OCI-LY7 (cell line): ENCODE data around the gene MAG.

Experiments
- EZH2phosphoT487 ChIP-seq: fragments of 200-600 bp; sonication (generic); IDR thresholded peaks from 2 replicates; pipeline ENCODE4 v1.6.1; 2018; ENCODE audit warnings: low read depth, borderline replicate concordance, mild to moderate bottlenecking, mixed run types, antibody characterized with exemption, low read length, moderate library complexity, mixed read lengths
- TF ChIP-seq, protein P1 (sequence below): fragments of 200-600 bp; sonication (generic); conservative IDR thresholded peaks from 2 replicates; pipeline ENCODE4 v1.5.1; 2014; ENCODE audit warnings: mild to moderate bottlenecking, antibody characterized with exemption, low read length, moderate library complexity, mixed read lengths

GRCh38 chr19:35303357-35303915 is 11.5 kb downstream of the MAG start:
- TF ChIP-seq, protein P1, sequence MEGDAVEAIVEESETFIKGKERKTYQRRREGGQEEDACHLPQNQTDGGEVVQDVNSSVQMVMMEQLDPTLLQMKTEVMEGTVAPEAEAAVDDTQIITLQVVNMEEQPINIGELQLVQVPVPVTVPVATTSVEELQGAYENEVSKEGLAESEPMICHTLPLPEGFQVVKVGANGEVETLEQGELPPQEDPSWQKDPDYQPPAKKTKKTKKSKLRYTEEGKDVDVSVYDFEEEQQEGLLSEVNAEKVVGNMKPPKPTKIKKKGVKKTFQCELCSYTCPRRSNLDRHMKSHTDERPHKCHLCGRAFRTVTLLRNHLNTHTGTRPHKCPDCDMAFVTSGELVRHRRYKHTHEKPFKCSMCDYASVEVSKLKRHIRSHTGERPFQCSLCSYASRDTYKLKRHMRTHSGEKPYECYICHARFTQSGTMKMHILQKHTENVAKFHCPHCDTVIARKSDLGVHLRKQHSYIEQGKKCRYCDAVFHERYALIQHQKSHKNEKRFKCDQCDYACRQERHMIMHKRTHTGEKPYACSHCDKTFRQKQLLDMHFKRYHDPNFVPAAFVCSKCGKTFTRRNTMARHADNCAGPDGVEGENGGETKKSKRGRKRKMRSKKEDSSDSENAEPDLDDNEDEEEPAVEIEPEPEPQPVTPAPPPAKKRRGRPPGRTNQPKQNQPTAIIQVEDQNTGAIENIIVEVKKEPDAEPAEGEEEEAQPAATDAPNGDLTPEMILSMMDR = no peak
- TF ChIP-seq EZH2phosphoT487 = no peak
